ENCODE data around the gene RFNG.

RFNG gene

GRCh38 chr17:82089723-82090548 lies 38.3 kb upstream of the RFNG start:
- TF ChIP-seq, protein P1, sequence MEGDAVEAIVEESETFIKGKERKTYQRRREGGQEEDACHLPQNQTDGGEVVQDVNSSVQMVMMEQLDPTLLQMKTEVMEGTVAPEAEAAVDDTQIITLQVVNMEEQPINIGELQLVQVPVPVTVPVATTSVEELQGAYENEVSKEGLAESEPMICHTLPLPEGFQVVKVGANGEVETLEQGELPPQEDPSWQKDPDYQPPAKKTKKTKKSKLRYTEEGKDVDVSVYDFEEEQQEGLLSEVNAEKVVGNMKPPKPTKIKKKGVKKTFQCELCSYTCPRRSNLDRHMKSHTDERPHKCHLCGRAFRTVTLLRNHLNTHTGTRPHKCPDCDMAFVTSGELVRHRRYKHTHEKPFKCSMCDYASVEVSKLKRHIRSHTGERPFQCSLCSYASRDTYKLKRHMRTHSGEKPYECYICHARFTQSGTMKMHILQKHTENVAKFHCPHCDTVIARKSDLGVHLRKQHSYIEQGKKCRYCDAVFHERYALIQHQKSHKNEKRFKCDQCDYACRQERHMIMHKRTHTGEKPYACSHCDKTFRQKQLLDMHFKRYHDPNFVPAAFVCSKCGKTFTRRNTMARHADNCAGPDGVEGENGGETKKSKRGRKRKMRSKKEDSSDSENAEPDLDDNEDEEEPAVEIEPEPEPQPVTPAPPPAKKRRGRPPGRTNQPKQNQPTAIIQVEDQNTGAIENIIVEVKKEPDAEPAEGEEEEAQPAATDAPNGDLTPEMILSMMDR (IDR thresholded peaks at IDR 0.05; ENCODE audit: borderline replicate concordance, control extremely low read depth, extremely low read depth, insufficient read depth, missing control alignments) = no peak
- in situ Hi-C loops (cut with MboI; ENCODE audit: low sequenced_read_pairs, unreplicated experiment) = no loop called here
- no peak for DNase-seq (ENCODE audit: low spot score)

GRCh38 chr17:82088838-82089722 lies 37.5 kb upstream of the RFNG start:
- in situ Hi-C loops (cut with MboI; ENCODE audit: low sequenced_read_pairs, unreplicated experiment) = no loop called here
- DNase-seq (ENCODE audit: low spot score) = no peak
- TF ChIP-seq, protein P1 (IDR thresholded peaks at IDR 0.05; ENCODE audit: borderline replicate concordance, control extremely low read depth, extremely low read depth, insufficient read depth, missing control alignments) = no peak

GRCh38 chr17:82087961-82088837 lies 36.6 kb upstream of the RFNG start:
- TF ChIP-seq, protein P1 (IDR thresholded peaks at IDR 0.05; ENCODE audit: borderline replicate concordance, control extremely low read depth, extremely low read depth, insufficient read depth, missing control alignments) = no peak

GRCh38 chr17:82086941-82087906 lies 35.6 kb upstream of the RFNG start:
- in situ Hi-C loops (cut with MboI; ENCODE audit: low sequenced_read_pairs, unreplicated experiment) = no loop called here
- TF ChIP-seq, protein P1 (IDR thresholded peaks at IDR 0.05; ENCODE audit: borderline replicate concordance, control extremely low read depth, extremely low read depth, insufficient read depth, missing control alignments) = no peak
- DNase-seq (ENCODE audit: low spot score) = no peak

More at GRCh38 chr17:82087961-82088837, 36.6 kb upstream of the RFNG start:
- no peak for DNase-seq (ENCODE audit: low spot score)
- in situ Hi-C loops (cut with MboI; ENCODE audit: low sequenced_read_pairs, unreplicated experiment) = no loop called here

GRCh38 chr17:82085931-82086764 lies 34.5 kb upstream of the RFNG start:
- DNase-seq (ENCODE audit: low spot score) = no peak
- TF ChIP-seq, protein P1 (IDR thresholded peaks at IDR 0.05; ENCODE audit: borderline replicate concordance, control extremely low read depth, extremely low read depth, insufficient read depth, missing control alignments) = no peak
- in situ Hi-C loops (cut with MboI; ENCODE audit: low sequenced_read_pairs, unreplicated experiment) = no loop called here
